SH-SY5Y (cell line): ENCODE measurements around the gene RBMS3.

ENCODE experiments used
- GATA2 ChIP-seq: IDR thresholded peaks from 2 replicates; pipeline ENCODE4 v1.6.1; 2011; ENCODE audit warnings: mild to moderate bottlenecking, low read depth, low read length
- GATA3 ChIP-seq: IDR thresholded peaks from 2 replicates; pipeline ENCODE4 v1.6.1; 2011; ENCODE audit warnings: low read depth, mild to moderate bottlenecking, low read length, moderate library complexity

DNA sequence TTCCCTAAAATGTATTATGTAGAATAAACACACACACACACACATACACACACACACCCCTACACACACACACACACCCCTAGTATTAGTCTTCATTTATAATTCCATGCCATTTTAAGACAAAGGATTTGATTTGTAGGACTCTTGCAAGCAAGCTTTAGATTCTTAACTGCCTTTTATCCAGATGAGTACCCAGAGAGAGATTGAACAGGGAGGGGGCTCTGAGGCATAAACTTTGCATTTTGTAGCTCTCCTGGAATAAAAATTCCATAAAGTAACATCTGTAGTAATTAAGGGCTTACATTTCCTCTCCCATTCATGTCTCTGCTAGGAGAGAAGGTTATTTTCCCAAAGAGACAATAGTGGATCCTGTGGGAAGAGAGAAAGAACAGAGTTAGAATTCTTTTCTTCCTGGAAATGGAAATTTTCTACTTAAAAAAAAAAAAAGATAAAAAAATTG is 479.4 kb downstream of the RBMS3 start:
- no peak for TF ChIP-seq GATA3
- no peak for TF ChIP-seq GATA2
